HG03039 (cell line): ENCODE data around the gene DNAJC8.

Experiments used
- ATAC-seq: cut with Tn5 transposase; IDR thresholded peaks from one replicate; pipeline ENCODE4 v1.9.1; 2021; ENCODE audit warnings: mild to moderate bottlenecking, moderate library complexity; ENCODE audit not compliant: unreplicated experiment

The DNAJC8 gene

GRCh38 chr1:28205243-28205642 lies 27.6 kb downstream of the DNAJC8 start:
- ATAC-seq, result no peak

- no peak for ATAC-seq
These were observed 32.5 kb downstream of the DNAJC8 start for GRCh38 chr1:28200234-28200873.

- ATAC-seq, result peak; percentile 52
These were observed 33.2 kb downstream of the DNAJC8 start for GRCh38 chr1:28199328-28200233.

- no peak for ATAC-seq
These were observed 35.0 kb downstream of the DNAJC8 start for GRCh38 chr1:28197682-28198415.

GRCh38 chr1:28196330-28196729 lies 36.5 kb downstream of the DNAJC8 start:
- no peak for ATAC-seq

- ATAC-seq, result no peak
These were observed 37.0 kb downstream of the DNAJC8 start for GRCh38 chr1:28195780-28196179.

- ATAC-seq, result no peak
These were observed 38.3 kb downstream of the DNAJC8 start for GRCh38 chr1:28194326-28195035.

- no peak for ATAC-seq
These were observed 39.1 kb downstream of the DNAJC8 start for GRCh38 chr1:28193701-28194161.

- no peak for ATAC-seq
These were observed 41.7 kb downstream of the DNAJC8 start for GRCh38 chr1:28190996-28191645.

- ATAC-seq, result no peak
These were observed 42.4 kb downstream of the DNAJC8 start for GRCh38 chr1:28190337-28190979.

- ATAC-seq, result no peak
These were observed 47.8 kb downstream of the DNAJC8 start for GRCh38 chr1:28185071-28185470.

- ATAC-seq, result no peak
These were observed 52.2 kb downstream of the DNAJC8 start for GRCh38 chr1:28180306-28181305.

- no peak for ATAC-seq
These were observed 53.9 kb downstream of the DNAJC8 start for GRCh38 chr1:28178690-28179485.

GRCh38 chr1:28176492-28177470 lies 56.0 kb downstream of the DNAJC8 start, which contains the start of gene PTAFR:
PTAFR (minus strand) TSS chr1:28176690; CDS start chr1:28151021, 25,669 bp downstream.
- no peak for ATAC-seq

- ATAC-seq, result no peak
These were observed 56.8 kb downstream of the DNAJC8 start for GRCh38 chr1:28175955-28176485.

GRCh38 chr1:28173980-28174297 lies 58.9 kb downstream of the DNAJC8 start:
- ATAC-seq, result no peak
